GM21526 (cell line): ENCODE data around the gene PPT2.

ENCODE experiments used
- ATAC-seq: cut with Tn5 transposase; IDR thresholded peaks from one replicate; pipeline ENCODE4 v1.9.1; 2021; ENCODE audit warnings: moderate library complexity; ENCODE audit not compliant: unreplicated experiment, low FRiP score

PPT2 gene

GRCh38 chr6:32151181-32151862 lies 2.6 kb upstream of the PPT2 start:
- ATAC-seq: no peak

GRCh38 chr6:32151863-32152768 lies 1.8 kb upstream of the PPT2 start, which contains the start of gene PRRT1:
TSS of gene PRRT1 (minus strand) at chr6:32151939. CDS start at chr6:32151827, 112 bp downstream.
- no peak for ATAC-seq

GRCh38 chr6:32152769-32153563 lies 975 bp upstream of the PPT2 start:
- no peak for ATAC-seq

- no peak for ATAC-seq
These were observed 697 bp downstream of the PPT2 start for GRCh38 chr6:32154514-32155161.

GRCh38 chr6:32156891-32157290 lies 3.0 kb downstream of the PPT2 start:
- no peak for ATAC-seq

GRCh38 chr6:32158052-32158451 lies 4.1 kb downstream of the PPT2 start:
- ATAC-seq: no peak

GRCh38 chr6:32163559-32164258 lies 9.8 kb downstream of the PPT2 start:
- no peak for ATAC-seq

- ATAC-seq: no peak
These were observed 10.4 kb downstream of the PPT2 start, which contains the start of gene EGFL8 for GRCh38 chr6:32164295-32164694. TSS of gene EGFL8 (plus strand) at chr6:32164595. CDS start at chr6:32166166, 1,571 bp downstream.

- ATAC-seq: no peak
These were observed 12.6 kb downstream of the PPT2 start for GRCh38 chr6:32166411-32167061.

GRCh38 chr6:32167154-32167760 lies 13.3 kb downstream of the PPT2 start:
- ATAC-seq: no peak

- ATAC-seq: no peak
These were observed 13.9 kb downstream of the PPT2 start for GRCh38 chr6:32167761-32168262.

- no peak for ATAC-seq
These were observed 14.4 kb downstream of the PPT2 start for GRCh38 chr6:32168350-32168749.

GRCh38 chr6:32168807-32169591 lies 15.1 kb downstream of the PPT2 start:
- no peak for ATAC-seq

- no peak for ATAC-seq
These were observed 16.4 kb downstream of the PPT2 start for GRCh38 chr6:32170294-32170693.

- no peak for ATAC-seq
These were observed 17.3 kb downstream of the PPT2 start for GRCh38 chr6:32171234-32171633.

- no peak for ATAC-seq
These were observed 19.2 kb downstream of the PPT2 start for GRCh38 chr6:32173051-32173727.

- ATAC-seq: no peak
These were observed 20.5 kb downstream of the PPT2 start for GRCh38 chr6:32174416-32174815.
